ENCODE measurements around the gene SNX25. TPM values are rescaled to one million over a fixed set of nuclear protein-coding genes. Genes with fewer than 3 reads are reported as not detected.
A peak's percentile ranks its signal among the peaks of the same experiment; 100 is the strongest.
"Not testable (repeated sequence)": the region's sequence is repeated elsewhere in the genome, so short reads cannot be mapped to it uniquely, and the experiment has no call there.

The SNX25 gene
- 43.6 and 63.1 TPM in 2 replicates for total RNA-seq (2014; rRNA removed; shearing (Covaris generic))

DNA sequence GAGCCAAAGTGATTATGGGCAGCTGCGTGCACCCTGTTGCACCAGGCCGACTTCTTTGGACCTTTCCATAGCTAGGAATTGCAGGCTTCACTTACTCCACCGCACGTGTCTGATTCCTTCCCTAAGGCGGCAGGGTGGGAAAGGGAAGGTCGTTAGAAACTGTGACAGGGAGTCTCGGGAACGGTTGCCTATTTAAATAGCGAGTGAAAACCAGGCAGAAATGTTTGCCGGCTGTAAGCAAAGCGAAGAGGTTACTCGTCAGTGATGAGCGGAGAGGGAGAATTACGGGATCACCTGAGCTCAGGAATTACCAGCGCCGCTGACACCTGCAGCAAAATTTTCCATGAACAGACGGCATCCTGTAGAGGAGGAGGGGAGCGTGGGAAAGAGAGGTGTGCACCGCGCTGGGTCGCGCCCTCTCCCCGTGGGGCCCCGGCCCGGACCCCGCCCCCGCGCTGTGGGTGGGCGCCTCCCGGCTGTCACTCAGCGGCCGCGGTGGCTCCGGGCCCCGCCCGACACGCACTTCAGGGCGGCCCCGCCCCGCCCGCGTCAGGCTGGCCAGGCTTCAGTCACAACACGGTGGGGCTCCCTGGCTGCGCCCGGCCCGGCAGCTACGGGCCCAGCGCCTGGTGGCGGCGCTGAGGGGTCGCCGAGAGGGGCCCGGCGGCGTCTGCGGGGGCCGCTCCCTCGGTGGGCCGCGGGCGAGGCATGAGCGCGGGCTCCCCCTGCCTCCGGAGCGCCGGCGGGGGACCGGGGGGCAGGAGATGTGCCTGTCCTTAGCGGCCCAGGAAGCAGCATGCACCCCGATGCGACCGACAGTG, at the start of gene SNX25:
Gene SNX25 (plus strand): TSS at position 568 of the 821 bp plus-strand sequence. CDS start 229 bp downstream, at position 797.
- peak; percentile 47 for DNase-seq (ENCODE audit: low spot score)

DNA sequence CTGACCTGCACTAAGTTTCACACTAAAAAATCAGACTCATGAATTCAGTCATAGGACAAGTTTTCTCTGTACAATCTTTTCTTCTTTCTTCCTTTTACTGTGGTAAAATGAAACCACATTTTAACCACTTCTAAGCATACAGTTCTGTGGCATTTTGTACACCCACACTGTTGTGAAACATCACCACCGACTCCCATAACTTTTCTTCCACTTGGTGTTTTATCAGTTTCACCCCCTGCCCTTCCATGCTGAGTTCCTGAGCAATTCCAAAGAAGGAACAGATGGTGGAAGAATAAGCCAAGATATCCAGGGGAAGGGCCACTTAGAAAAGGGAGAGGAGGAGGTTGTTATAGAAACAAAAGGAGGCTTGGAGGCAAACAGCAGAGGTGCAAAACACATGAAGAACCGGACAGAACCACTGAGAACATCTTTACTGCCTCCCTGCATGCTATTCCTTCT, 43.8 kb upstream of the SNX25 start:
- peak; percentile 19 for DNase-seq (ENCODE audit: low spot score)

DNA sequence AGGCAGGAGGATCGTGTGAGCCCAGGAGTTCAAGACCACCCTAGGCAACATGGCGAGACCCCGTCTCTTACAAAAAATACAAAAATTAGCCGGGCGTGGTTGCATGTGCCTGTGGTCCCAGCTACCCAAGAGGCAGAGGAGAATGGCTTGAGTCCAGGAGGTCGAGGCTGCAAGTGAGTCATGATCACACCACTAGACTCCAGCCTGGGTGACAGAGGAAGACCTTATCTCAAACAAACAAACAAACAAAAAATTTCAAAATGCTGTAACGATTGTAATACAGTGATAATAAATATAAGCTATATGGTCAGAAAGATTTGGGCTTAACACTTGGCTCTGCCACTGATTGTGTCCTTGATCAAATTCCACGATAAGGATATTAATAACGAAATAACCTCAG, 42.2 kb upstream of the SNX25 start:
- DNase-seq (ENCODE audit: low spot score) = peak; percentile 39

DNA sequence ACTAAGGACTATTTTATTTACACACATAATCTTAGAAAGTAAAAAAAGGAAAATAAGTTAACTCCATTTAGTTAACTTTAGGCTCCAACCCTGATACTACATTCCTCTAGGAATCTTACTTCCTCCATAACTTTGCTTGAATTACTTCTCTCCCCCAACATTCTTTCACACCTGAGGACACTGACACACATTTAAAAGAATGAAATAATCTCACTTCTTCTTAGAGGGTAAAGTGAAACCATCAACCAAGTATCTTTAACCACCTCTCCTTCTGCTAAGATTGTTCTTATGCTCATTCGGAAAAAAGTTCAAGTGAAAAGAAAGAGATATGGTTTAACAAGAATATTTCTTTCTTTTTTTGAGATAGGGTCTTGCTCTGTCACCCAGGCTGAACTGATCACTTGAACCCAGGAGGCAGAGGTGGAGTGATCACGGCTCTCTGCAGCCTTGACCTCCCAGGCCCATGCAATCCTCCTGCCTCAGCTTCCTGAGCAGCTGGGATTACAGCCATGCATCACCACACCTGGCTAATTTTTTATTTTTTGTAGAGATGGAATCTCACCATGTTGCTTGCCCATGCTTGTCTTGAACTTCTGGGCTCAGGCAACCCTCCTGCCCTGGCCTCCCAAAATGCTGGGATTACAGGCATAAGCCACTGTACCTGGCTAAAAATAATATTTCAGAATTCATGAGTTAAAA, 37.9 kb upstream of the SNX25 start:
- no peak for DNase-seq (ENCODE audit: low spot score)

DNA sequence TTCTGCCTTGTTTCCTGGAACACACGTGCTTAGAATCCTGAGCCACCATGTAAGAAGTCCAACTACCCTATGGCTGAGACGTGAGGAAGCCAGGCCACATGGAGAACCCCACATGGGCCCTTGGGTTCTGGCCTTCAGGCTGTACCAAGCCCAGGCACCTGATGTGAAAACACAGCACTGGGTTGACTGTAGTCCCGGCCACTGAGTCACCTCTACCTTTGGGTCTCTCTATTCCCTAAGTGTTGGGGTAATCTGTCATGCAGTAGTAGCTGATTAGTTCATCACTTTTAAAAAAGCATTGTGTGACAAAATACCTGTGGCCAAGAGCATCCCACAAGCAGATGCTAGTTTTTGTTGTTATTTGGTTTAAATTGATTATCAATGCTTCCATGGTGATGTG, 29.9 kb upstream of the SNX25 start:
- no peak for DNase-seq (ENCODE audit: low spot score)

DNA sequence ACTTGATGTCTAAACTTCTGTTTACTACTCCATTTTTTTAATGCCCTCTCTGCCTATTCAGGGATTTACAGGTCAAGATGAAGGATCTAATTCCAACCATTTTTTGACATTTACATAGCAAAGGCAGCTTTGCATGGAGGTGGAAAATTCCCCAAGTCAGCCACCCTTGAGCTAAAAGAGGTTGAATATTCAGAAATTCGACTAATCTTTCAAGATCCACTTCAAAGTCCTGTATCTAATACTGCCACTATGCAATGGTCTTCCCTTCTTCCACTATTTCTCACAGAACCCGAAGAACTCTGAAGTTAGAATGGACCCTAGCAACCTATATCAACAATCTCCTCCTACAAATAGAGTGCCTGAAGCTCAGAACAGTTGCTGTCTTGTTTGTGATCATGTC, 27.2 kb upstream of the SNX25 start:
- no peak for DNase-seq (ENCODE audit: low spot score)

DNA sequence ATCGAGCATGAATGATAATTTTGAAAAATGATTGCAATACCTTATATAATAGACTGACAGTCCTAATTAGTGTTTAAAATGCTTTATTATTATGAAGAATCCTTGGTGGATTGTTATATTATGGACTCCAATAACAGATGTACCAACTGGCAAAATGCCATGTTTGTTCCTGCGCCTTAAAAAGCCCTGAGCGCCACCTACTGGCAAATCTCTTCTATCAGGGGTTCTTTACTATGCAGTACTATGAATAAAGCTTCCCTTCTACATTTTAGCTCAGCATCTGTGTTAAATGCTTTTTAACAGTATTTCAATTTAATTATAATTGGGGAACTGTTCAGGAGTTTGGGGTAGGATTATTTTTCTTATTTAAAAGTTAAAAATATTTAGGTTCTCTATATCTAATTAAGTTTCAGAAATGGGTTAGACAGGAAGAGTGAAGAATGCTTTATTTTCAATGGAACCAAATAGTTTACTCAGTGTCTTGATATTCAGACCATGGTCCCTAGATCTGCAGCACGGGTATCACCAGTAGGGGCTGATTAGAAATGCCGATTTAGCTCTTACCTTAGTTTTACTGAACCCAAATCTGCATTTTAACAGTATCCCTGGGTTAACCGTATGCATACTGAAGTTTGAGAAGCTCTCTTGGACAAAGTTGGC, 25.6 kb upstream of the SNX25 start:
- peak; percentile 75 for DNase-seq (ENCODE audit: low spot score)

DNA sequence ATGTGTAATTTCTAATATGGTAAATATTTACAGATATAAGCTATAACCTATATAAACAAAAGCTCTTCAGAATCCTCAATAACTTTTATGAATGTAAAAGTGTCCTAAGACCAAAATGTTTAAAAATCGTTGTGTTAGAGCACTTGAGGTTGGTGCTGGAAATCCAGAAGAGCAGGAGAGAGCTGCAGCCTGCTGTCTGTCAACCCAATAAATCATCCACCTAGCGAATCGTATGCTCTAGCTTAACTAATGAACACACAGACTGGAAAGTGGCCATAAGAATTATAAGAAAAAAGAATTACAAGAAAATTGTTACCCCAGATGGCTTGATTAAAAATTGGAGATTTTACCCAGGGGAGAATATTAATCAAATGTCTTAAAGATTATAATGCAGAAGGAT, 22.6 kb upstream of the SNX25 start:
- no peak for DNase-seq (ENCODE audit: low spot score)

DNA sequence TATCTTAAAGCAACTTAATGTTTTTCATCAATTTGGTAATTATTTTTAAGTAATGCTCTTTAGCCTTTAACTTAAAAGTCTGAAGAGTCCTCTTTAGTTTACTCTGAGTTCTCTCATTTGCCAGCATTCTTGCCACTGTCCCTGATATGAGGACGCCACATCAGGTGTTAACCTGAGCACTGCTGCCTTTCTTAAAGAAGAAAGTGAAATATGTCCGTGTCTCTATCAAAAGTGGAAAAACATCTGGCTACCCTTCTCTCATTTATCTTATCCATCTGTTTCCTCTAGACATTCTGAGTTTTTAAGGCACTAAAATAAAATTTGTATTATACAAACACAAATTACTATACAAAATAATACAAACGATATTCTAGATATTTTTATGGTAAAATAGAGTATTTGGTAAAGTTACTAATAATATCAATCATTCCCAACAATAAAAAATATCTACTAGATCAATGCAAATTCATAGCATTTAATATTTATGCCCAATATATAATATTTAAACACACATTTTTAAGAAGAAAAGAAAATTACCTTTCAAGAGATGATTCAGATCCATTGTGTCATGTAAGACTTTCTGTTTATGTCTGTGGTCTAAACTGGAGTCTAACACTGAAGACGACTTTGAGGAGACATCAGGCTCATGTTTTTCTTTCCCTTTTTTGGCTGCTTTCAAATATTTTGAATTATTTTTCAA, 19.6 kb upstream of the SNX25 start:
- DNase-seq (ENCODE audit: low spot score) = no peak

DNA sequence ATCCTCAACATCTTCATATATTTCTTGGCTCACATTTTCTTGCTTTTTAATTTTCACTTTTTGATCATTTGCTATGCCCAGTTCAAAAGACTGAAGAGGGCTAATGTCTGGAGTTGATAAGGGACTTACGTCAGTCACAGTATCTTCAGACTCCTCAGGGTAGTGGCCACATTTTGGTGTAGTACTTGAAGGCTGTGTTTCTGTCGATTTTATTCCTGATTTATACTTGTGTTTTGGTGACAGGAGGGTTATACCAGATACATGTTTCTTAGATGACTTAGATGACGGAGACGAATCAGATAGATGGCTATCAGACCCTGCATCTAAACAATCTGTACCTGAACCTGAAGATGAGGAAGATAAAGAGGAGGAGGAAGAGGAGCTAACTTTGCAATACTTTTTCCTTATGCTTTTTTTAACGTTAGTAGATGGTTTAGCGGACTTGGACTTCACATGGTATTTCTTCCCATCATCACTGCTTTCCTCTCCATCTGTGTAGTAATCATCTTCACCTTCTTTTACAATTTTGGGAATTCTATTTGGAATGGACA, 19.0 kb upstream of the SNX25 start:
- no peak for DNase-seq (ENCODE audit: low spot score)

DNA sequence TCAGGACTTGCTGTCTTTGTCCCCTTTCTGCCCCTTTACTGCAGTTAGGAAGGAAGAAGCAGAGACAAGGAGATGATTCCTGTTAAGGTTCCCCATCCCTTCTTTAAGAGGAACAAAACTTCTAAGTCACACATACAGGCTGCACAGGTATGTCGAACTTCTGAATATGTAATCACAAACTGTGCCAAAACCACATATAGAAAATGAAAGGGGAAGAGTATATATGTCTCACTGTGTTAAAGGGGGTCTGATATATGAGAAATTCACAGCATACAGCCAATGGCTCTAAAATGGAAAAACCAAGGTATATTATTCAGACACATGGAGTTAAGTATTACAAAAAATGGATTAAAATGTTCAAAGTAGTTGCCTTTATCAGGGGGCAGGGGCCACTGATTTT, 17.3 kb upstream of the SNX25 start:
- DNase-seq (ENCODE audit: low spot score) = no peak

DNA sequence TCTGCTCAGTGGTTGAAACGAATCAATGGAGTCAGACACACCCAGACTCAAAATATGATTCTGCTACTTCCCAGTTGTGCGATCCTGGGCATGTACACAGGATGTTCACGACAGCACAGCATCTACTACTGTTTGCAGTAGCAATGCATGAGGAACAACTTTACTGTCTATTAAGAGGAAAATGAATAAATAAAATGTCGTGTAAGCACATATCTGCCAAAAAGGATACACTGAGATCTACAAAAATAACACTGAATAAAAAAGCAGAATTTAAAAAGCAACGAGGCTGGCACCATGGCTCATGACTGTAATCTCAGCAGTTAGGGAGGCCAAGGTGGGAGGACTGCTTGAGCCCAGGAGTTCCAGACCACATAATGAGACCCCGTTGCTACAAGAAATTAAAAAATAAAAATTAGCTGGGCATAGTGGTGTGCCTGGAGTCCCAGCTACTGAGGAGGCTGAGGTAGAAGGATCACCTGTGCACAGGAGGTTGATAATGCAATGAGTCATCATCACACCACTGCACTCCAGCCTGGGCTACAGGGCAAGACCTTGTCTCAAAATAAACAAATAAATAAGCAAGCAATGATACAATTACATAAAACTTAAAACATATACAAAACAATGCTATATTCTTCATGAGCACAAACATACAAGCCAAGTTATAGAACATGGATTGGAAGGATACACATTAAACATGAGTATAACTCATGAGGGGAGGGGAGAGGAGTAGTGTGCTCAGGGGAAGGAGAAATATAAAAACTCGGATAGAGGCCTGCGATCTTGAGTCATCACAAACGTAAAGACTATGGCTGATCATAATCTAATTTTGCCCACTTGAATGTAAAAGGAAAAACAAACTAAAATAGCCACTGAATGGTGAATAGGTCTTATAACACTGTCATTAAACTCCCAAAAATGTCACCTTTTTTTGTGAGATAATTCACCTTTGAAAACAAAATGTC, 14.2 kb upstream of the SNX25 start:
- DNase-seq (ENCODE audit: low spot score) = no peak

DNA sequence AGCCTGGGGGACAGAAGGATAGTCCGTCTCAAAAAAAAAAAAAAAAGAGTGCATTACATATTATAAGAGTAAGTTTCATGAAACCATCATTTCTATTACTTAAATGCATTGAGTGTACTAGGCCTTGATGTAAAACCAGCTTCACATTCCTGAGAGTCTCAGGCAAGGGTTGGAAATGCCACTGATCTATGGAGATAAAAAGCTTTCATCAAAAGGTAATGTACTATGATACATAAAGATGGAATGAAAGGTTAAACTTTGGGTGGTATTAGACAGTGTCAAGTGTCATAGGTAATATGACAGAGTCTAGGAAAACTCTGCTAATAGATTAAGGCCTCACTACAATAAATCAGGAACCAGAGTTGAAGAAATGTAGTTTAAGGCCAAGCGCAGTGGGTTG, 13.0 kb upstream of the SNX25 start:
- no peak for DNase-seq (ENCODE audit: low spot score)

DNA sequence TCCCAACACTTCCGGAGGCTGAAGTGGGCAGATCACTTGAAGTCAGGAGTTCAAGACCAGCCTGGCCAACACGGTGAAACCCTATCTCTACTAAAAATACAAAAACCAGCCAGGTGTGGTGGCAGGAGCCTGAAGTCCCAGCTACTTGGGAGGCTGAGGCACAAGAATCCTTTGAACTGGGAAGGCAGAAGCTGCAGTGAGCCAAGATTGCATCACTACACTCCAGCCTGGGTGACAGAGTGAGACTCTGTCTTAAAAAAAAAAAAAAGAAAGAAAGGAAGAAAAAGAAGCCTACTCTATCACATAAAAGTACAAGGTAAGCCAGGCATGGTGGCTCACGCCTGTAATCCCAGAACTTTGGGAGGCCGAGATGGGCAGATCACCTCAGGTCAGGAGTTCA, 11.2 kb upstream of the SNX25 start:
- not testable (repeated sequence) for DNase-seq (ENCODE audit: low spot score)

DNA sequence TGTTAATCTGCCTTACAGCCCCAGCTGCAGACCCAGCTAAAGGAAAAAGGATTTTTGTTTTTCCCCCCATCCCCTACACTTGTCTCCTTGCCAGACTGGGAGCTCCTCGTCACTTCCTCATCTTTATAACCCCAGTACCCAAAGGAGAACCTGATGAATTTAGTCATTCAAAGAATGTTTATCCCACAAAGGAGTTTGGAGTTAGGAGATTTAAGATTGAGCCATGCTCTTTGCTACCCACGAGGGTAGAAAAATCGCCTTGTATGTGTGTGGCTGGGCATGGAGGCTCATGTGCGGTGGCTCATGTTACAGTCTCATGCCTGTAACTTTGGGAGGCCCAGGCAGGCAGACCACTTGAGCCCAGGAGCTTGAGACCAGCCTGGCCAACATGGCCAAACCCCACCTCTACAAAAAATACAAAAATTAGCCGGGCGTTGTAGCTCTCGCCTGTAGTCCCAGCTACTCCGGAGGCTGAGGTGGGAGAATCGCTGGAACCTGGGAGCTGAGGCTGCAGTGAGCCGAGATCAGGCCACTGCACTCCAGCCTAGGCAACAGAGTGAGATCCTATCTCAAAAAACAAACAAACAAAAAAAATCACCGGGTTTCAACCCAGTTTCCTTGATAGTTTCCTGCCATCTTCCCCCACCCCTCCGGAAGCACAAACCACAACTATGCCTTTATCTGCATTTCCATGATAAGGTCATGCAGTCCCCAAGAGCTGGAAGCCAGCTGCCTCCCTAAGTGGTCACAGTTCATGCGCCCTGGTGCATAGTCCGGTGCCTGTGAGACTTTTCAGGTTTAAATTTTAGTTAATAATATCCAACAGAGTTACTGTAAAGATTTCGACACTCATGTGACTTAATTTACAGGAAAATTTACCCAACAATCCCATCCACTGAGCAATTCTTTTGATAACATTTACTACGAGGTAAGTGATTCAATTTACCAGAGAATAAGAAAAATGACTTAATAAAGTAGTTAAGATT, 7.1 kb upstream of the SNX25 start:
- peak; percentile 83 for DNase-seq (ENCODE audit: low spot score)

DNA sequence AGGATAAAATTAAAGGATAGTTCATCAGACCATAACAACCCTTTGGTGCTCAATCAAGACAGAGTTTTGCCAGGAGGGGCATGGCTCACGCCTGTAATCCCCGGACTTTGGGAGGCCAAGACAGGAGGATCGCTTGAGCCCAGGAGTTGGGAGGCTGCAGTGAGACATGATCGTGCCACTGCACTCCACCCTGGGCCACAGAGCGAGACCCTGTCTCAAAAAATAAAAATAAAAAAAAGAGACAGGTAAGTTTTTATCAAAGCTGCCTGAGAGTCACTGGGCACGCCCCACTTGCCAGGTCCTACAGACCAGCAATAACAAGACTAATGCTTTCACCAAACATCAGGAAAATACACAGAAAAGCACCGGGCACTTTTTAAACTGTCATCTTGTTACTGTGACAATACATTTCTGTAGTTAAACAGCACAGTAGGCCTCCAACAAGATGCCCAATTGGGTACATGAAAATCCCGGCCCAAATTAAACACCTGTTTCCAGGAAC, 6.4 kb upstream of the SNX25 start:
- peak; percentile 17 for DNase-seq (ENCODE audit: low spot score)

DNA sequence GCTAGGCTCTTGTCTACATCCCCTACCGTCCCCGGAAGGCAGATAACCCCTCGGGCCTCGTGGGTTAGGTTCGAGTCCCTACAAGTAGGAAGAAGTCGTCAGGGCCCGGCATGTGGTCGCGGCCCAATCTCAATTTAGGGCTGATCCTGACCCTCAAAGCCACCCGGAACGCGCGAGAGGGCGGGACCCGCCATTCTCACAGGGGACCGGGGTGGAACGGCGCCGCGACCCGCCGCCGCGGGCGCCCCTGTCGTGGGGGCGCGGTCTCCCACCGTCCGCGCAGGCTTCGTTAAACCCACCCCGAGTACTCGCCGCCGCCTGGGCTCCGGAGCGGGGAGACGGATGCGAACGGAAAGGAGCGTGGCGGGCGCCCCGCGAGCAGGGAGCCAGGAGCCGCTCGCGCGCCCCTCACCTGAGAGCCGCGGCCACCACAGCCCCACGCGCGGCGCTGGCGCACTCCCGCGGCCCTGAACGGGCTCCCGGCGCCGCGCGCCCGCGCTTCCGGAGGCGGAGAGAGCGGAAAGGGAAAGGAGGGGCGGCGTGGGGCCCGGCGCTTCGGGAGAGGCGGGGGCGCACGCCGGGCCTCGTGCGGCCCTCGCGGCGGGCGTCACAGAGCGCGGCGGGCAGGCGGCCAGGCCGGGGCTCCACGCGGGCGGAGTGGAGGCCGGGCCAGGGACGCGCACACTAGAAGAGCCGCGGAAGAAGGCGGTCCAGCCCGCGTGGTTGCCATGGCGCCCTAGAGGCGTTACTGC, 5.7 kb upstream of the SNX25 start, which contains the start of gene CFAP97:
Gene CFAP97 (minus strand): TSS at position 515 of the 752 bp plus-strand sequence. CDS start 12,804 bp downstream, outside the sequence.
- DNase-seq (ENCODE audit: low spot score) = peak; percentile 75
